Stomach (tissue), 9 donors: ENCODE data around the gene ICOSLG. TPM values are rescaled to one million over a fixed set of nuclear protein-coding genes. Genes with fewer than 3 reads are reported as not detected.
"Not testable (repeated sequence)": the region's sequence is repeated elsewhere in the genome, so short reads cannot be mapped to it uniquely, and the experiment has no call there.

Source experiments
- DNase-seq, 2 donors: peaks; one replicate each; pipeline versions ENCODE4 v3.0.0 to v3.0.0-alpha.2; 2013 to 2019
- H3K27ac ChIP-seq, 5 donors: fragments of 200-600 bp in 4 of 5; sonication (generic) in 4 of 5; one replicate each; pipeline ENCODE4 v1.5.1; 2013 to 2019; ENCODE audit warnings: mild to moderate bottlenecking in 1 of 5, moderate library complexity in 1 of 5
- H3K27me3 ChIP-seq, 3 donors: fragments of 200-600 bp; sonication (generic); one replicate each; pipeline ENCODE4 v1.5.1; 2017 to 2019; ENCODE audit warnings: mixed run types in 1 of 3
- H3K36me3 ChIP-seq, 4 donors: fragments of 200-600 bp; sonication (generic); 1 replicate in 3 of 4; 2 replicates in 1 of 4; pipeline ENCODE4 v1.5.1; 2016 to 2019
- H3K4me1 ChIP-seq, 4 donors: fragments of 200-600 bp; sonication (generic); one replicate each; pipeline ENCODE4 v1.5.1; 2016 to 2019
- H3K4me3 ChIP-seq, 4 donors: fragments of 200-600 bp; sonication (generic) in 3 of 4; one replicate each; pipeline ENCODE4 v1.5.1; 2016 to 2019; ENCODE audit warnings: mild to moderate bottlenecking in 1 of 4
- H3K9me3 ChIP-seq, 4 donors: fragments of 200-600 bp; sonication (generic); one replicate each; pipeline ENCODE4 v1.5.1; 2016 to 2019
- EP300 ChIP-seq: sonication (generic); formaldehyde crosslinking; IDR thresholded peaks from one replicate; pipeline ENCODE4 v1.6.1; 2017; ENCODE audit warnings: antibody characterized with exemption
- POLR2A ChIP-seq, 4 donors: fragments of 450-650 bp; IDR thresholded peaks; one replicate each; pipeline ENCODE4 v1.6.1; 2016; ENCODE audit warnings: antibody characterized with exemption in 4 of 4, control low read depth in 2 of 4, mild to moderate bottlenecking in 1 of 4, moderate library complexity in 1 of 4
- POLR2AphosphoS5 ChIP-seq, 3 donors: sonication (generic); formaldehyde crosslinking; IDR thresholded peaks; one replicate each; pipeline ENCODE4 v1.6.1; 2016; ENCODE audit warnings: antibody characterized with exemption in 3 of 3
- WGBS, 5 donors: extraction: QIAGEN DNeasy Blood & Tissue Kit in 3 of 5; methylation state at CpG; one replicate each; pipeline versions ENCODE4 v1.1.5 to v1.1.7; 2013 to 2018; 5-methylcytosine and 5-hydroxymethylcytosine counted together
- intact Hi-C: fragments of 100-400 bp; cut with DNase I; formaldehyde crosslinking; loops from one replicate; pipeline ENCODE4 v1.15.1; 2023; ENCODE audit warnings: low total_unique reads
- polyA plus RNA-seq, 3 donors: library from polyadenylated mRNA; stranded (reverse); fragments of 200-250 nt; gene quantifications; one replicate each; pipeline ENCODE4 v1.2.3, GENCODE V29; 2013
- total RNA-seq, 5 donors: library from RNA; depleted of rRNA; stranded (reverse); fragments of >200 nt; gene quantifications; one replicate each; pipeline versions ENCODE4 v1.1.0 to v1.2.3, GENCODE V29; 2014 to 2016
- donor health status: healthy with polysubstance abuse.
- donor health status: Bipolar disorder and iron deficiency.
- donor health status: healthy.

ICOSLG gene
- total and polyA plus RNA-seq, 8 donors = 1.2 to 7.0 (median 3.0) TPM

GRCh38 chr21:44206698-44207676, 33.8 kb downstream of the ICOSLG start:
- H3K27me3 ChIP-seq, intact Hi-C loops, H3K36me3 ChIP-seq, H3K27ac ChIP-seq, H3K4me1 ChIP-seq, DNase-seq, H3K9me3 ChIP-seq, H3K4me3 ChIP-seq: not testable (repeated sequence)
- WGBS, 5 donors = no CpG with 5 or more reads among the region's 33 CpGs

- WGBS, 5 donors = no CpG with 5 or more reads among the region's 24 CpGs
- H3K4me1 ChIP-seq, H3K36me3 ChIP-seq, H3K27ac ChIP-seq, H3K9me3 ChIP-seq, H3K27me3 ChIP-seq, intact Hi-C loops, DNase-seq, H3K4me3 ChIP-seq: not testable (repeated sequence)
Measured at GRCh38 chr21:44206187-44206586, 34.6 kb downstream of the ICOSLG start.

DNA sequence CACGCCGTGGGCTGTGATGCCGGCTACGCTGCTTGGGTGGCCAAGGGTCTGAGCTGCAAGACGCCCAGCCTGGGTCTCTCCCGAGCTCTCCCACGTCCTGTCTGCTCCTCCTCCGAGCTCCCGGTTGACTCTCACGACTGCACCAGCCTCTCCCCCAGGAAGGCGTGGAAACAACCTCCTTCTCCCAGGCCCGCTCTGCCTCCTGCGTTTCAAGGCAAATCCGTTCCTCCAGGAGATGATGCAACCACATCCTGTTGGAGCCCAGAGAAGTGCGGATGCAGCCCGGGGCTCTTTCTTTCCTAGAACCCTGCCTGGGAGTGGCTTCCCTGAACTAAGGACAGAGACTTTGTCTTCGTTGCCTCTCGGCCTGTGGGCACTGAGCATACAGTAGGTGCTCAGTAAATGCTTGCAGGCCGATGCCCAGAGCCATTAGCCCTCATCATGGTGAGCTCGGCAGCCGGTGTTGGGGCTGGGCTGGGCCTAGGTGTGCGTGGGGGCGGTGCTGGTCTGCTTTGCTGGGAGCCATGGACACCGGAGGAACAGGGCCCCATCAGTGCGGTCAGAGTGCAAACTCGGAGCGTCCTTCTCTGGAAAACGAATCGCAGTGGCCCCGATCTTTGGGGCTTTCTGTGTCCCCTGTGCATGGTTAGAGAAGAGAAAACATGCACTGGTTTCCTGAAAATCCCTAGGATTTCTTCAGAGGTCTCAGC, 38.0 kb downstream of the ICOSLG start:
- H3K9me3 ChIP-seq, H3K27ac ChIP-seq, H3K4me1 ChIP-seq, H3K36me3 ChIP-seq, H3K4me3 ChIP-seq, H3K27me3 ChIP-seq, intact Hi-C loops, DNase-seq: not testable (repeated sequence)
- no CpG with 5 or more reads among the region's 30 CpGs for WGBS, 5 donors

GRCh38 chr21:44199997-44200396, 40.7 kb downstream of the ICOSLG start:
- intact Hi-C loops, H3K4me3 ChIP-seq, DNase-seq, H3K27me3 ChIP-seq, H3K4me1 ChIP-seq, H3K36me3 ChIP-seq, H3K9me3 ChIP-seq, H3K27ac ChIP-seq: not testable (repeated sequence)
- WGBS, 5 donors = 82 to 90% (median 86%) methylated on average over 10 to 11 of the region's 11 CpGs

DNA sequence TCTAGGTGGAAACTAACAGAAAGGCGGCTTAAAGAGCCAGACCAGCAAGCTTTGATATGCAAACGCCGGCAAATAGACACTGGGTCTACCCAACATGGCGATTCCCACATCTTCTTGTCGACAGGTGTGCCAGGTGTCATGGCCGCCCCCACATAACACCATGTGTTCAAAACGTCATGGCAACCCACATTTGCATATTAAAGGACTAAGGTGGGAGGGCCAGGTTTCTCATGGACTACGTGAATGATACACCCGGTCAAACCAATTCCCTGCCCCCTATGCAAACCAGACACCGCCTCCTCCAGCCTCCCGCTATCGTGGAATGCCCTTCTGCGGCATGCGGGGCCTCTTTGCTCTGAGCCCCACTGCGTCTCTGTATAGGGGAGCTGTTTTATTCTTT, 41.3 kb downstream of the ICOSLG start:
- Histone ChIP-seq H3K36me3 (no peaks in the 10 kb centered on the region), H3K4me3 (no peak overlapping the region), H3K27ac (no peak overlapping the region), H3K4me1 (peaks cover 0 to 6% (median 0%) of the 10 kb centered on the region in 4 donors), H3K27me3 (no peaks in the 10 kb centered on the region), H3K9me3 (no peaks in the 10 kb centered on the region)
- WGBS, 5 donors = 30 to 68% (median 41%) methylated on average over 10 to 15 of the region's 15 CpGs
- intact Hi-C loops = no loop called here
- TF ChIP-seq EP300 (no peak), POLR2A (IDR thresholded peaks at IDR 0.05) (no peak), POLR2AphosphoS5 (IDR thresholded peaks at IDR 0.05) (peak in 1 of 3 donors; percentile 9)
- peak; percentile 28 to 89 for DNase-seq

DNA sequence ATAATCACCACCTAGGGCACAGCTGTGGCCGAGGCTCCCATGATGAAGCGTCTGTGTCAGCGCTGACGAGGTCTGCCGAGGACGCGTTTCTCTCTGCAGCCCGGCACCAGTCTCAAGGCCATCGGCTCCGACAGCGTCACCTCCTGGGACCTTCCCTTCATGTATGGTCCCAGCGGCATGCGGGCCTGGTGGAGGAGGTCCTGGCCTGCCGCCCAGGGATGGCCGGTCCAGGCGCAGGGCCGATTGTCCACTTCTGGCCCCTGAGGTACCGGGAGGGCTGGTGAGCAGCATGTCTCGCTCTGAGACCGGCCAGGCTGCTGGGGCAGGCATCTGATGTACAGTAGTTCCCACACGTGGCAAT, 43.6 kb downstream of the ICOSLG start:
- H3K4me1 ChIP-seq, H3K27me3 ChIP-seq, DNase-seq, H3K36me3 ChIP-seq, H3K9me3 ChIP-seq, H3K4me3 ChIP-seq, intact Hi-C loops: not testable (repeated sequence)
- peak overlapping the region in 1 of 5 donors; percentile 48 for H3K27ac ChIP-seq
- 80 to 99% (median 88%) methylated on average over 1 to 14 of the region's 21 CpGs; no CpG with 5 or more reads in 1 of the 5 donors for WGBS, 5 donors

- WGBS, 5 donors = 81% methylated on average over 15 of the region's 22 CpGs; no CpG with 5 or more reads in 4 of the 5 donors
- H3K4me3 ChIP-seq, H3K9me3 ChIP-seq, H3K27me3 ChIP-seq, H3K36me3 ChIP-seq, intact Hi-C loops, H3K4me1 ChIP-seq: not testable (repeated sequence)
- H3K27ac ChIP-seq = peak overlapping the region in 1 of 5 donors; percentile 4
- DNase-seq = peak; percentile 49 to 51
Measured at GRCh38 chr21:44196212-44197155, 44.3 kb downstream of the ICOSLG start.

GRCh38 chr21:44194888-44195287, 45.9 kb downstream of the ICOSLG start:
- H3K4me3 ChIP-seq, H3K27ac ChIP-seq, H3K9me3 ChIP-seq, H3K4me1 ChIP-seq, H3K27me3 ChIP-seq, intact Hi-C loops, DNase-seq, H3K36me3 ChIP-seq: not testable (repeated sequence)
- 61 to 62% methylated on average over 2 of the region's 9 CpGs; no CpG with 5 or more reads in 3 of the 5 donors for WGBS, 5 donors

DNA sequence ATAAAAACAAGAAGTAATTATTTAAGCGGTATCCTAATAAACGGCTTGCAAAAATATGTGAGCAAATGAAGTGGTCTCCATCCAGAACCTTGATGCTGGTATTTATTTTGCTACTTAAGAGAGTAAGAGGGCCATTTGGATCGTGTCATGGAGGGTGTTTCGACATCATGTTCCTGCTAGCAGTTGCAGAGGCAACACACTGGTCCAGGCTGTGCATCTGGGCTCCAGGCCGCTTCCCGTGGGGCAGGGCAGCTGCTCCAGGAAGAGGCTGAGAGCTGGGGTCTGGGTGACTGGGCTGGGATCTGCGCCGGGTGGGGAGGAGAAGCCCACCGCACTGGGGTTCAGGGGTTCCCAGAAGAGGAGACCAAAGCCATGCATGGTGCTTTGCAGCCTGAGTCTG, 46.3 kb downstream of the ICOSLG start:
- H3K36me3 ChIP-seq, H3K9me3 ChIP-seq, H3K4me3 ChIP-seq, H3K27ac ChIP-seq, H3K4me1 ChIP-seq, H3K27me3 ChIP-seq, DNase-seq, intact Hi-C loops: not testable (repeated sequence)
- WGBS, 5 donors = no CpG with 5 or more reads among the region's 9 CpGs

- H3K9me3 ChIP-seq, intact Hi-C loops, H3K27me3 ChIP-seq, H3K4me3 ChIP-seq, H3K36me3 ChIP-seq, H3K27ac ChIP-seq, DNase-seq, H3K4me1 ChIP-seq: not testable (repeated sequence)
- WGBS, 5 donors = 33 to 69% (median 66%) methylated on average over 1 to 2 of the region's 5 CpGs; no CpG with 5 or more reads in 2 of the 5 donors
Measured at GRCh38 chr21:44193108-44193507, 47.6 kb downstream of the ICOSLG start.
